Heart left ventricle (tissue), 16 donors: Measurements from ENCODE around the gene PRELID3B. TPM values are rescaled to one million over a fixed set of nuclear protein-coding genes. Genes with fewer than 3 reads are reported as not detected.
"Not testable (repeated sequence)": the region's sequence is repeated elsewhere in the genome, so short reads cannot be mapped to it uniquely, and the experiment has no call there.

Experiments used
- ATAC-seq, 4 donors: fragments of 200-7000 bp; cut with Tn5 transposase; one replicate each; pipeline ENCODE4 v1.9.1; 2020 to 2022; ENCODE audit warnings: moderate library complexity in 4 of 4, mild to moderate bottlenecking in 3 of 4, moderate number of reproducible peaks in 1 of 4
- DNase-seq, 5 donors: peaks; one replicate each; pipeline ENCODE4 v3.0.0-alpha.2; 2020
- H3K27ac ChIP-seq, 12 donors: fragments of 200-600 bp; sonication (generic) in 4 of 12; one replicate each; pipeline versions ENCODE4 v1.5.0 to v1.8.0; 2016 to 2022; ENCODE audit warnings: mild to moderate bottlenecking in 2 of 12
- H3K27me3 ChIP-seq, 9 donors: fragments of 200-600 bp; sonication (generic) in 2 of 9; one replicate each; pipeline versions ENCODE4 v1.5.1 to v1.8.0; 2016 to 2022; ENCODE audit warnings: mild to moderate bottlenecking in 3 of 9
- H3K36me3 ChIP-seq, 9 donors: fragments of 200-600 bp; sonication (generic) in 2 of 9; one replicate each; pipeline versions ENCODE4 v1.5.0 to v1.8.0; 2018 to 2022; ENCODE audit warnings: mild to moderate bottlenecking in 2 of 9
- H3K4me1 ChIP-seq, 12 donors: fragments of 200-600 bp; sonication (generic) in 4 of 12; one replicate each; pipeline versions ENCODE4 v1.5.0 to v1.8.0; 2016 to 2022; ENCODE audit warnings: mild to moderate bottlenecking in 3 of 12
- H3K4me3 ChIP-seq, 12 donors: fragments of 200-600 bp; sonication (generic) in 4 of 12; one replicate each; pipeline versions ENCODE4 v1.5.0 to v1.8.0; 2017 to 2022; ENCODE audit warnings: mild to moderate bottlenecking in 9 of 12, moderate library complexity in 4 of 12
- H3K9me3 ChIP-seq, 12 donors: fragments of 200-600 bp; sonication (generic) in 4 of 12; one replicate each; pipeline versions ENCODE4 v1.5.0 to v1.8.0; 2016 to 2022; ENCODE audit warnings: mild to moderate bottlenecking in 1 of 12
- POLR2A ChIP-seq, 2 donors: fragments of 450-650 bp; IDR thresholded peaks; one replicate each; pipeline ENCODE4 v1.6.1; 2017; ENCODE audit warnings: antibody characterized with exemption in 2 of 2, mild to moderate bottlenecking in 2 of 2, moderate library complexity in 2 of 2
- WGBS, 4 donors: extraction: QIAGEN DNeasy Blood & Tissue Kit in 2 of 4; methylation state at CpG; one replicate each; pipeline versions ENCODE4 v1.1.5 to v1.1.7; 2013 to 2018; 5-methylcytosine and 5-hydroxymethylcytosine counted together
- intact Hi-C, 10 donors: fragments of 100-400 bp; cut with DNase I; formaldehyde crosslinking; loops; one replicate each; pipeline versions ENCODE4 v1.11.1 to v1.14.2; 2022
- polyA plus RNA-seq, 2 donors: library from polyadenylated mRNA; stranded (reverse); fragments of 200-250 nt; gene quantifications; one replicate each; pipeline ENCODE4 v1.2.3, GENCODE V29; 2013
- total RNA-seq, 9 donors: library from RNA; depleted of rRNA in 2 of 9; stranded (reverse); fragments of >200 nt in 2 of 9; fragmentation: NEBNext Ultra II Directional in 3 of 9; extraction: Animal tissue kit (Norgen Biotek cat#: 25700) in 3 of 9; gene quantifications; one replicate each; pipeline versions ENCODE4 v1.1.0 to v1.2.4, GENCODE V29; 2016 to 2023
- TF ChIP-seq, protein P1 (sequence below), 12 donors: fragments of 200-600 bp; sonication (generic) in 4 of 12; IDR thresholded peaks; one replicate each; pipeline versions ENCODE4 v1.5.0 to v1.8.0; 2018 to 2022; ENCODE audit warnings: antibody characterized with exemption in 12 of 12, mild to moderate bottlenecking in 5 of 12
- donor health status: ischemic (EF 13 %, LVEDD 7.1; RV severe dilation, severe dysfunction).
- donor health status: healthy with polysubstance abuse.
- donor health status: DM: no; HTN: yes; CAD: no.
- donor health status: DM: no; HTN: no; CAD: no.
- donor health status: ischemic (EF 25% LVEDD 6.9; RV normal size, moderate dysfunction).
- donor health status: ischemic (EF 25% LVEDD 5.7; RV mildly dilated, moderate dysfunction).
- donor health status: healthy.
- donor health status: DM: yes; HTN: yes; CAD: no.
- donor health status: ischemic (EF 35%, LVEDD 5.7; RV mildly dilated, moderate dysfunction).
- donor health status: nonischemic (EF 11% LVEDD 7.7; RV severe dilation, severe dysfunction).
- donor health status: DM: yes; HTN: yes; CAD: no.
- donor health status: PGD.
- donor health status: ischemic (EF 29% LVEDD 5.4; RV normal size, mild dysfunction).
- donor health status: nonischemic (EF 23%, LVEDD 6.1; RV moderate dilation, normal function).

Gene PRELID3B
- total and polyA plus RNA-seq, 11 donors: 14.1 to 51.0 (median 43.2) TPM

DNA sequence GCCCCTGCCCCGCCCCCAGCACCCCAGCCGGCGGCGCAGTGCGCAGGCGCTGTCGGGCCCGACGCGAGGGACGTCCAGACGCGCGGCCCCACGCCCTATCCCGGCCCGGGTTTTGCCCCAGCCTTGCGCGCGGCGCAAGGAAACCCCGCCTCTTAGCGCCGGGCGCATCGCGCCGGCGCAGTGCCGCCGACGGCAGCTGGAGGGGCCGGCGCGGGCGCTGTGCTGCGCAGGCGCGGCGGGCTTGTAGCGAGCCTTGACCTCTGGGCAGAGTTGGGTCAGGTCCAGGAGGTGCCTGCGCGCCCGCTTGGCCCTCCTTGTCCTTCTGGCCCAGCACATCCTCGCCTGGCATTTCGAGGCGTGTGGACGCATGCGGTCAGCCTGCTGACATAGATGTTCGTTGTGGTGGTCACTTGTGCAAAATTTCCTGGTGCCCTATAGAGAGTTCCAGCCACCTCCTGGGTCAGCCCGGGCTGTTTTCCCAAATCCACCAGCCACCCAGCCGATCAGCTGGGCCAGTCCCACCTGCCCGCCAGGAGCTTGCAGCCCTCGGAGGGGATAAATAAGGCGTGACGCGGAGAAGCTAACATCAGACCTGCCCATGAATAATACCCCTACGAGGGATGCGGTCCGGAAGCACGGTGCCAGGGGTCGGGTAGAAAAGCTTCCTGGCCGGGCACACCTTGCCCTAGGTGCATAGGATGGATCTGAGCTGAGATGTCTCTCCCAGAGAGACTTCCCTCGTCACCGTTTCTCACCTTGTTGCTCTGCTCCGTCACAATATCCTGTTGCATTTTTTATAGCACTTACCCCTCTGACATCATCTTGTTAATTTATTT lies 428 bp upstream of the PRELID3B start:
- 14 to 35% (median 15%) methylated on average over 31 to 66 of the region's 66 CpGs for WGBS, 4 donors
- peak overlapping the region; percentile 68 to 92 (median 86) for H3K27ac ChIP-seq
- ATAC-seq (peak; percentile 95 to 99 (median 98)), DNase-seq (peak; percentile 94 to 97 (median 94))
- H3K4me3 ChIP-seq: peak overlapping the region; percentile 60 to 97 (median 76)
- intact Hi-C loops: loop anchor here in 5 of 10 donors (5.0 to 10.0 kb wide), 3 partner anchors 151 to 168 kb away; no protein-coding TSS in a partner anchor
- peaks cover 0 to 12% (median 5%) of the 10 kb centered on the region in 9 donors for H3K36me3 ChIP-seq
- H3K4me1 ChIP-seq: peaks cover 9 to 45% (median 28%) of the 10 kb centered on the region in 12 donors
- no peaks in the 10 kb centered on the region for H3K27me3 ChIP-seq
- TF ChIP-seq, protein P1, sequence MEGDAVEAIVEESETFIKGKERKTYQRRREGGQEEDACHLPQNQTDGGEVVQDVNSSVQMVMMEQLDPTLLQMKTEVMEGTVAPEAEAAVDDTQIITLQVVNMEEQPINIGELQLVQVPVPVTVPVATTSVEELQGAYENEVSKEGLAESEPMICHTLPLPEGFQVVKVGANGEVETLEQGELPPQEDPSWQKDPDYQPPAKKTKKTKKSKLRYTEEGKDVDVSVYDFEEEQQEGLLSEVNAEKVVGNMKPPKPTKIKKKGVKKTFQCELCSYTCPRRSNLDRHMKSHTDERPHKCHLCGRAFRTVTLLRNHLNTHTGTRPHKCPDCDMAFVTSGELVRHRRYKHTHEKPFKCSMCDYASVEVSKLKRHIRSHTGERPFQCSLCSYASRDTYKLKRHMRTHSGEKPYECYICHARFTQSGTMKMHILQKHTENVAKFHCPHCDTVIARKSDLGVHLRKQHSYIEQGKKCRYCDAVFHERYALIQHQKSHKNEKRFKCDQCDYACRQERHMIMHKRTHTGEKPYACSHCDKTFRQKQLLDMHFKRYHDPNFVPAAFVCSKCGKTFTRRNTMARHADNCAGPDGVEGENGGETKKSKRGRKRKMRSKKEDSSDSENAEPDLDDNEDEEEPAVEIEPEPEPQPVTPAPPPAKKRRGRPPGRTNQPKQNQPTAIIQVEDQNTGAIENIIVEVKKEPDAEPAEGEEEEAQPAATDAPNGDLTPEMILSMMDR (IDR thresholded peaks at IDR 0.05): peak in 1 of 12 donors; percentile 12
- TF ChIP-seq POLR2A (IDR thresholded peaks at IDR 0.05): peak in 1 of 2 donors; percentile 57
- H3K9me3 ChIP-seq: no peaks in the 10 kb centered on the region

DNA sequence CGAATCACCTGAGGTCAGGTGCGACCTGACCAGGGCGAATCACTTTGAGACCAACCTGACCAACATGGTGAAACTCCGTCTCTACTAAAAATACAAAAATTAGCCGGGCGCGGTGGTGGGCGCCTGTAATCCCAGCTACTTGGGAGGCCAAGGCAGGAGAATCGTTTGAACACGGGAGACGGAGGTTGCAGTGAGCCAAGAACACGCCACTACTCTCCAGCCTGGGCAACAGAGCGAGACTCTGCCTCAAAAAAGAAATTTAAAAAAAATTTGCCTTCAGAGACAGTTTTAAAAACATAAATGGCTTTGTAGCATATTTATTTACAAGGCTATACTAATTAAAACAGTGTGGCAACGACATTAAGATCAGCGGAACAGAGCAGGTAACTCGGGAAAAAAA lies 1.1 kb downstream of the PRELID3B start:
- H3K4me1 ChIP-seq: peaks cover 9 to 43% (median 28%) of the 10 kb centered on the region in 12 donors
- WGBS, 4 donors: 89 to 97% (median 91%) methylated on average over 16 of the region's 16 CpGs
- H3K4me3 ChIP-seq: peak overlapping the region in 11 of 12 donors; percentile 66 to 97 (median 78)
- peaks cover 0 to 28% (median 20%) of the 10 kb centered on the region in 9 donors for H3K36me3 ChIP-seq
- not testable (repeated sequence) for ATAC-seq, H3K9me3 ChIP-seq, H3K27me3 ChIP-seq, DNase-seq
- H3K27ac ChIP-seq: peak overlapping the region in 5 of 12 donors; percentile 84 to 92 (median 87)
- intact Hi-C loops: loop anchor here in 5 of 10 donors (5.0 to 10.0 kb wide), 3 partner anchors 149 to 167 kb away; no protein-coding TSS in a partner anchor

DNA sequence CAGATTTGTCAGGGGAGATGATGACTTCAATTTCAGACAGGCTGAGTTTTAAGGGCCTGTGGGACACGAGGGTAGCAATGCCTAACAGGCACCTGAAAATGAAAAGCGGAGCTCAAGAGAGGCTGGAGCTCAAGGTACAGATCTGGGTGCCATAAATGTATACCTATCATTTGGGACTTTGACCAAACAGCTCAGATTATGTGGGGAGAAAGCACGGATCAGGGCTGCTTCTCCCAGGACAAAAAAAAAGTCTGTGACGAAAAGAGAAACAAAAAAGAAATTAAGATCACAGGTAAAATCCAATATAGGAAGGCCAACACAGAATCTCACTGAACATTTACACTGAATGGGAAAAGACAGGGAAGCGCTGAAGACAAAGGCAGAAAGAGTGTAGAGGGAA lies 1.9 kb downstream of the PRELID3B start:
- no peak overlapping the region for H3K4me3 ChIP-seq
- peaks cover 0 to 36% (median 28%) of the 10 kb centered on the region in 9 donors for H3K36me3 ChIP-seq
- no peaks in the 10 kb centered on the region for H3K27me3 ChIP-seq
- DNase-seq (no peak), ATAC-seq (no peak)
- 82 to 87% (median 85%) methylated on average over 5 of the region's 5 CpGs for WGBS, 4 donors
- H3K27ac ChIP-seq: no peak overlapping the region
- intact Hi-C loops: loop anchor here in 5 of 10 donors (5.0 to 10.0 kb wide), 3 partner anchors 148 to 166 kb away; no protein-coding TSS in a partner anchor
- TF ChIP-seq POLR2A (IDR thresholded peaks at IDR 0.05): no peak
- TF ChIP-seq, protein P1 (IDR thresholded peaks at IDR 0.05): no peak
- H3K9me3 ChIP-seq: no peaks in the 10 kb centered on the region
- H3K4me1 ChIP-seq: peaks cover 9 to 43% (median 28%) of the 10 kb centered on the region in 12 donors

DNA sequence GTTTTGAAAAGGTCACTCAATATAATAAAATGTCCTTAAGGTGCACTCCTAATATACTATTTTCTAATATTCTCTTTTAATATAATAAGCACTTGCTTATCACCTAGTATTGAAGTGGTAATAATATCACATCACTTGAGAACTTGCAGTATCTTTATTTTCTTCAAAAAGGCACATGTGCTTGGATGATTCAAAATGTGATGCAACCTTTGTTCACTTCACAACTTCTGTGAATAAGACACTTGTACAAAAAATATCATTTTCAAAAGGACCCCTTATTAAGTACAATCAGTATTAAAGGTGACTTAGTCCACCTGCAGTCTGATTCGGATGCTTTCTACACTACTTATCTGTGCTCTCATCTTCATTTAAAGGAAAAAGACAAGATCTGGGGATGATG lies 3.4 kb downstream of the PRELID3B start:
- ATAC-seq (no peak), DNase-seq (no peak)
- Histone ChIP-seq H3K4me1 (peaks cover 9 to 43% (median 28%) of the 10 kb centered on the region in 12 donors), H3K27me3 (no peaks in the 10 kb centered on the region), H3K9me3 (no peaks in the 10 kb centered on the region), H3K27ac (no peak overlapping the region), H3K4me3 (no peak overlapping the region), H3K36me3 (peaks cover 0 to 50% (median 42%) of the 10 kb centered on the region in 9 donors)
- no peak for TF ChIP-seq POLR2A (IDR thresholded peaks at IDR 0.05)
- TF ChIP-seq, protein P1 (IDR thresholded peaks at IDR 0.05): no peak
- WGBS, 4 donors: 63 to 86% (median 69%) methylated on average over 1 of the region's 1 CpG
- intact Hi-C loops: loop anchor here in 1 of 10 donors (10.0 kb wide), 1 partner anchor 54 kb away; the partner anchor contains the start of gene NELFCD
